Esophagus squamous epithelium (tissue), 5 donors: ENCODE measurements around the gene HSD17B12. TPM values are rescaled to one million over a fixed set of nuclear protein-coding genes. Genes with fewer than 3 reads are reported as not detected.
A peak's percentile ranks its signal among the peaks of the same experiment; 100 is the strongest.
"Not testable (repeated sequence)": the region's sequence is repeated elsewhere in the genome, so short reads cannot be mapped to it uniquely, and the experiment has no call there.

Source experiments
- DNase-seq: peaks from one replicate; lab custom pipeline; 2025; lab: John Stamatoyannopoulos, UW
- H3K27ac ChIP-seq, 4 donors: fragments of 200-600 bp; sonication (generic); one replicate each; pipeline ENCODE4 v1.5.1; 2016 to 2019; ENCODE audit warnings: mild to moderate bottlenecking in 1 of 4
- H3K27me3 ChIP-seq, 4 donors: fragments of 200-600 bp; sonication (generic); 1 replicate in 3 of 4; 2 replicates in 1 of 4; pipeline versions ENCODE4 v1.5.1 to v1.6.0; 2017 to 2021; ENCODE audit warnings: antibody characterized with exemption in 1 of 4
- H3K36me3 ChIP-seq, 3 donors: fragments of 200-600 bp; sonication (generic); one replicate each; pipeline ENCODE4 v1.5.1; 2016 to 2019
- H3K4me1 ChIP-seq, 3 donors: fragments of 200-600 bp; sonication (generic); one replicate each; pipeline ENCODE4 v1.5.1; 2017 to 2019
- H3K4me3 ChIP-seq, 4 donors: fragments of 200-600 bp; sonication (generic); 1 replicate in 3 of 4; 2 replicates in 1 of 4; pipeline ENCODE4 v1.5.1; 2016 to 2019; ENCODE audit warnings: mild to moderate bottlenecking in 2 of 4, moderate library complexity in 1 of 4
- H3K9me3 ChIP-seq, 3 donors: fragments of 200-600 bp; sonication (generic); one replicate each; pipeline ENCODE4 v1.5.1; 2016 to 2019
- CTCF ChIP-seq, 6 experiments: fragments of 450-650 bp in 4 of 6; fragments of 200-600 bp in 2 of 6; sonication (generic) in 2 of 6; IDR thresholded peaks; one replicate each; pipeline ENCODE4 v1.5.1; 2016 to 2019; ENCODE audit warnings: antibody characterized with exemption in 6 of 6, mild to moderate bottlenecking in 4 of 6, moderate library complexity in 4 of 6
- POLR2A ChIP-seq, 4 donors: fragments of 450-650 bp; IDR thresholded peaks; one replicate each; pipeline ENCODE4 v1.6.1; 2017; ENCODE audit warnings: antibody characterized with exemption in 4 of 4, mild to moderate bottlenecking in 4 of 4, moderate library complexity in 3 of 4
- WGBS, 2 donors: methylation state at CpG; one replicate each; pipeline ENCODE4 v1.1.5; 2018; 5-methylcytosine and 5-hydroxymethylcytosine counted together
- intact Hi-C: fragments of 100-400 bp; cut with DNase I; formaldehyde crosslinking; loops from one replicate; pipeline ENCODE4 v1.15.0; 2022
- total RNA-seq, 4 donors: library from RNA; depleted of rRNA; stranded (reverse); fragments of >200 nt; gene quantifications; one replicate each; pipeline ENCODE4 v1.1.0, GENCODE V29; 2016
- donor health status: DM: yes; HTN: yes; CAD: no.

Gene HSD17B12
- total RNA-seq, 4 donors from 2014 or later: 26.1 to 83.6 (median 59.1) TPM

GRCh38 chr11:43674560-43674959 is 6.0 kb upstream of the HSD17B12 start:
- intact Hi-C loops: no loop called here
- Histone ChIP-seq H3K36me3 (no peaks in the 10 kb centered on the region), H3K4me3 (no peak overlapping the region), H3K4me1 (no peaks in the 10 kb centered on the region), H3K9me3 (no peaks in the 10 kb centered on the region), H3K27me3 (no peaks in the 10 kb centered on the region), H3K27ac (no peak overlapping the region)
- no peak for DNase-seq
- TF ChIP-seq CTCF (IDR thresholded peaks at IDR 0.05) (no peak), POLR2A (IDR thresholded peaks at IDR 0.05) (no peak)
- 41 to 51% methylated on average over 3 of the region's 3 CpGs for WGBS, 2 donors

GRCh38 chr11:43676933-43677332 is 3.6 kb upstream of the HSD17B12 start:
- Histone ChIP-seq H3K4me3 (no peak overlapping the region), H3K9me3 (no peaks in the 10 kb centered on the region), H3K4me1 (peaks cover 3 to 16% (median 4%) of the 10 kb centered on the region in 3 donors), H3K27me3 (no peaks in the 10 kb centered on the region), H3K27ac (no peak overlapping the region), H3K36me3 (no peaks in the 10 kb centered on the region)
- no peak for TF ChIP-seq POLR2A (IDR thresholded peaks at IDR 0.05)
- no peak for TF ChIP-seq CTCF (IDR thresholded peaks at IDR 0.05)
- DNase-seq: no peak
- WGBS, 2 donors: 44 to 58% methylated on average over 2 of the region's 2 CpGs
- intact Hi-C loops: no loop called here

- intact Hi-C loops: no loop called here
These were observed 934 bp downstream of the HSD17B12 start for GRCh38 chr11:43681401-43681942.

GRCh38 chr11:43682081-43682480 is 1.5 kb downstream of the HSD17B12 start:
- Histone ChIP-seq H3K27ac (peak overlapping the region; percentile 13 to 99 (median 94)), H3K4me3 (peak overlapping the region; percentile 67 to 95 (median 84)), H3K4me1 (peaks cover 4 to 42% (median 8%) of the 10 kb centered on the region in 3 donors)
- H3K36me3 ChIP-seq, DNase-seq, intact Hi-C loops, H3K27me3 ChIP-seq, H3K9me3 ChIP-seq: not testable (repeated sequence)
- 56 to 72% methylated on average over 6 to 11 of the region's 11 CpGs for WGBS, 2 donors

More at GRCh38 chr11:43681401-43681942, 934 bp downstream of the HSD17B12 start:
- peak overlapping the region; percentile 67 to 95 (median 84) for H3K4me3 ChIP-seq
- peaks cover 0 to 8% (median 0%) of the 10 kb centered on the region in 3 donors for H3K36me3 ChIP-seq
- no peak for DNase-seq
- H3K27me3 ChIP-seq: no peaks in the 10 kb centered on the region
- H3K27ac ChIP-seq: peak overlapping the region; percentile 90 to 99 (median 96)
- H3K4me1 ChIP-seq: peaks cover 3 to 36% (median 8%) of the 10 kb centered on the region in 3 donors
- TF ChIP-seq POLR2A (IDR thresholded peaks at IDR 0.05) (no peak), CTCF (IDR thresholded peaks at IDR 0.05) (no peak)
- no peaks in the 10 kb centered on the region for H3K9me3 ChIP-seq
- 3 to 9% methylated on average over 12 of the region's 12 CpGs for WGBS, 2 donors

- no peak overlapping the region for H3K27ac ChIP-seq
- 82 to 87% methylated on average over 4 of the region's 4 CpGs for WGBS, 2 donors
- no peak for DNase-seq
- no peak overlapping the region for H3K4me3 ChIP-seq
- no peaks in the 10 kb centered on the region for H3K9me3 ChIP-seq
- intact Hi-C loops: no loop called here
- H3K27me3 ChIP-seq: no peaks in the 10 kb centered on the region
- peaks cover 0 to 8% (median 0%) of the 10 kb centered on the region in 3 donors for H3K36me3 ChIP-seq
- TF ChIP-seq POLR2A (IDR thresholded peaks at IDR 0.05) (no peak), CTCF (IDR thresholded peaks at IDR 0.05) (no peak)
- peaks cover 13 to 47% (median 15%) of the 10 kb centered on the region in 3 donors for H3K4me1 ChIP-seq
These were observed 4.9 kb downstream of the HSD17B12 start for GRCh38 chr11:43685440-43685839.
